GM03348 (cell line): ENCODE measurements around the gene HACD1.
"Not testable (repeated sequence)": the region's sequence is repeated elsewhere in the genome, so short reads cannot be mapped to it uniquely, and the experiment has no call there.

Experiments used
- DNase-seq: peaks from one replicate; pipeline ENCODE4 v3.0.0; 2012; ENCODE audit warnings: low spot score

The HACD1 gene

GRCh38 chr10:17643339-17643754, 26.2 kb upstream of the HACD1 start:
- DNase-seq = peak; percentile 87

GRCh38 chr10:17640331-17640816, 23.2 kb upstream of the HACD1 start:
- no peak for DNase-seq

GRCh38 chr10:17637869-17638268, 20.7 kb upstream of the HACD1 start:
- no peak for DNase-seq

- DNase-seq = no peak
Measured at GRCh38 chr10:17633353-17633752, 16.2 kb upstream of the HACD1 start.

GRCh38 chr10:17632590-17632989, 15.4 kb upstream of the HACD1 start:
- not testable (repeated sequence) for DNase-seq

GRCh38 chr10:17626656-17627055, 9.5 kb upstream of the HACD1 start:
- DNase-seq = no peak

GRCh38 chr10:17624996-17625395, 7.8 kb upstream of the HACD1 start:
- DNase-seq = no peak

- peak; percentile 11 for DNase-seq
Measured at GRCh38 chr10:17622061-17622460, 4.9 kb upstream of the HACD1 start.

GRCh38 chr10:17616403-17617030, 657 bp downstream of the HACD1 start:
- DNase-seq = peak; percentile 90

- DNase-seq = no peak
Measured at GRCh38 chr10:17609523-17610079, 7.6 kb downstream of the HACD1 start.

GRCh38 chr10:17607603-17608332, 9.4 kb downstream of the HACD1 start:
- DNase-seq = peak; percentile 70

GRCh38 chr10:17607060-17607459, 10.1 kb downstream of the HACD1 start:
- no peak for DNase-seq

- DNase-seq = no peak
Measured at GRCh38 chr10:17606547-17607040, 10.6 kb downstream of the HACD1 start.

- no peak for DNase-seq
Measured at GRCh38 chr10:17605936-17606335, 11.2 kb downstream of the HACD1 start.

- DNase-seq = no peak
Measured at GRCh38 chr10:17599089-17599488, 18.1 kb downstream of the HACD1 start.

GRCh38 chr10:17597386-17597785, 19.8 kb downstream of the HACD1 start:
- no peak for DNase-seq

GRCh38 chr10:17590969-17591645, 26.1 kb downstream of the HACD1 start:
- DNase-seq = no peak

- DNase-seq = not testable (repeated sequence)
Measured at GRCh38 chr10:17589316-17589715, 27.9 kb downstream of the HACD1 start.

GRCh38 chr10:17588420-17588819, 28.8 kb downstream of the HACD1 start:
- no peak for DNase-seq

GRCh38 chr10:17587321-17587720, 29.9 kb downstream of the HACD1 start:
- DNase-seq = not testable (repeated sequence)

GRCh38 chr10:17586821-17587234, 30.3 kb downstream of the HACD1 start:
- no peak for DNase-seq

GRCh38 chr10:17585016-17585415, 32.2 kb downstream of the HACD1 start:
- DNase-seq = no peak
